Measurements from ENCODE around the gene HNRNPM. TPM values are rescaled to one million over a fixed set of nuclear protein-coding genes. Genes with fewer than 3 reads are reported as not detected.

HNRNPM gene
- total RNA-seq, 6 experiments from 2014 or later, result 144 to 217 (median 194) TPM

DNA sequence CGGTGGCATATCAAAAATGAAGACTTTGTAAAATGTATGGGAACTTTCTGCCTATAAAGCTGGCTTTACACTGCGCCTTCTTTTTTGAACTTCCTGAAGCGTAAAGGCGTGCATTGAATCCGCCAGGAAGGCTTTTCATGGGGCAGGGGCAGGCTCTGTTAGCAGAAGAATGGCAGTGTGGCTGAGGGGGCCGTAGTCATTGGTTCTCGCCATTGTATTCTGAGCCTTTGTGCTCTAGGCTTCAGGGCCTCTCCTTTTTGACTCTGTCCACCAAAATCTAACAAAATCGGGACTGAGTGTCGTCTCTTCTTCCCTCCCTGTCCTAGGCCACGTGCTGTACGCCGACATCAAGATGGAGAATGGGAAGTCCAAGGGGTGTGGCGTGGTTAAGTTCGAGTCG is 43.6 kb downstream of the HNRNPM start:
- no peaks in the 10 kb centered on the region for H3K4me1 Mint-ChIP-seq (ENCODE audit: low read depth)
- TF ChIP-seq, protein P1, sequence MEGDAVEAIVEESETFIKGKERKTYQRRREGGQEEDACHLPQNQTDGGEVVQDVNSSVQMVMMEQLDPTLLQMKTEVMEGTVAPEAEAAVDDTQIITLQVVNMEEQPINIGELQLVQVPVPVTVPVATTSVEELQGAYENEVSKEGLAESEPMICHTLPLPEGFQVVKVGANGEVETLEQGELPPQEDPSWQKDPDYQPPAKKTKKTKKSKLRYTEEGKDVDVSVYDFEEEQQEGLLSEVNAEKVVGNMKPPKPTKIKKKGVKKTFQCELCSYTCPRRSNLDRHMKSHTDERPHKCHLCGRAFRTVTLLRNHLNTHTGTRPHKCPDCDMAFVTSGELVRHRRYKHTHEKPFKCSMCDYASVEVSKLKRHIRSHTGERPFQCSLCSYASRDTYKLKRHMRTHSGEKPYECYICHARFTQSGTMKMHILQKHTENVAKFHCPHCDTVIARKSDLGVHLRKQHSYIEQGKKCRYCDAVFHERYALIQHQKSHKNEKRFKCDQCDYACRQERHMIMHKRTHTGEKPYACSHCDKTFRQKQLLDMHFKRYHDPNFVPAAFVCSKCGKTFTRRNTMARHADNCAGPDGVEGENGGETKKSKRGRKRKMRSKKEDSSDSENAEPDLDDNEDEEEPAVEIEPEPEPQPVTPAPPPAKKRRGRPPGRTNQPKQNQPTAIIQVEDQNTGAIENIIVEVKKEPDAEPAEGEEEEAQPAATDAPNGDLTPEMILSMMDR (IDR thresholded peaks at IDR 0.05), result no peak
- DNase-seq, result no peak
- no peak overlapping the region for H3K4me3 Mint-ChIP-seq
- H3K27me3 Mint-ChIP-seq (ENCODE audit: insufficient read depth), result peaks cover 10% of the 10 kb centered on the region
- H3K9me3 Mint-ChIP-seq, result no peaks in the 10 kb centered on the region
- no peak overlapping the region; the same call in 1 of the 2 replicates for H3K27ac Mint-ChIP-seq
- H3K36me3 Mint-ChIP-seq (ENCODE audit: low read depth), result peaks cover 29% of the 10 kb centered on the region

DNA sequence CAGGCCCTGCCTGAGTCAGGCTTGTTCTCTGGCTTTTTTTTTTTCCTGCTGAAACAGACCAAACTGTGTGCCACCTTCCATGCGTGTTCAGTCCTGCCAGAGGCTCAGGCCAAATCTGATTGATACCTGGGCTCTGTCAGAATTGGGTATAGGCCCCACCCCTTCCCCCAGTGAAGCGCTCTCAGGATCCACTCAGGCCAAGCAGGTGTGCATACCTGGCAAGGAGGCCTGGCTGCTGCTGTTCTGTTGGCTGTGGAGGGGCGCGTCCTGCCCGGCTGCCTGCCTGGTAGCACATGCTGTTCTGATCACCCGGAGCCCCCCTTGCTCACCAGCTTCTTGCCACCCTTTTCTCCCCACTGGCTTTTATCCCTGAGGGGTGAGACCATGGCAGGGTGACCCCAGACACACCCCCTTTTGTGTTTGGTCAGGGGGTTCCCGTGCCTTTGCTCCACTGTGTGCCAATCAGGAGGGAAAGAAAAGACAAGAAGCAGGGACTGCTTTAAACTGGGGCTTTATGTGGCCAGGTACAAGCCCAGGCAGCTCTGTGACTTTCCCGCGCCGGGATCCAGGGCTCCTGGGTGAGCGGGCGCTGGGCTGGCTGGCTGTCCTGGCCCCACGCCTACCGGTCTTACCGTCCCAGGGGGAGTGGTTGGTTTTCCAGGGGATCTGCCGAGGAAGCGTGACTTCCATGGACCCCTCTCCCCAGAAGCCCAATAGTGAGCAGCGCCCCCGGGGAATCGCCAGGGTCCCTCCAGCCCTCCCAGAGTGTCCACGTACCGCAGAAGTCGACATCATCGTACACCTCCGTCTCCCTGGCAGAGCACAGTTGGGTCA is 45.0 kb downstream of the HNRNPM start:
- Mint-ChIP-seq H3K9me3 (no peaks in the 10 kb centered on the region), H3K4me3 (no peak overlapping the region), H3K36me3 (ENCODE audit: low read depth) (peaks cover 27% of the 10 kb centered on the region), H3K4me1 (ENCODE audit: low read depth) (no peaks in the 10 kb centered on the region), H3K27ac (no peak overlapping the region), H3K27me3 (ENCODE audit: insufficient read depth) (peaks cover 10% of the 10 kb centered on the region)
- DNase-seq, result no peak
- TF ChIP-seq, protein P1 (IDR thresholded peaks at IDR 0.05), result no peak

DNA sequence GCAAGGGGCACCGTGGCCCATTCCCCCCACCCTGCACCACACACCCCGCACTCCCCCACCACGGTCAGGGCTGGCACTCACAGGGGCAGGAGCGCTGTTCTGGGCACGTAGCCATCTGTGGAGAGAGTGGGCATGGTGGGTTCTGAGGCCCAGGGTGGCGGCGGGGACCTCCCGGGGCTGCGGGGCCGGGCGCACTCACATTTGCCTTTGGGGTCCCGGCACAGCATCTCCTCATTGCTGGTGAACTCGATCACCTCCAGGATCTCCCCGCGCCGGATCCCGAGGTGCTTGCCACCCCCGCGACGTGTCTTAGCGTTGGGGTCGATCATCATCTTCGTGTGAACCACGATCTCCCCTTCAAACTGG is 45.6 kb downstream of the HNRNPM start:
- H3K4me3 Mint-ChIP-seq, result no peak overlapping the region
- H3K4me1 Mint-ChIP-seq (ENCODE audit: low read depth), result no peaks in the 10 kb centered on the region
- TF ChIP-seq, protein P1 (IDR thresholded peaks at IDR 0.05), result no peak
- peaks cover 27% of the 10 kb centered on the region for H3K36me3 Mint-ChIP-seq (ENCODE audit: low read depth)
- H3K9me3 Mint-ChIP-seq, result no peaks in the 10 kb centered on the region
- DNase-seq, result no peak
- H3K27me3 Mint-ChIP-seq (ENCODE audit: insufficient read depth), result peaks cover 10% of the 10 kb centered on the region
- no peak overlapping the region for H3K27ac Mint-ChIP-seq

DNA sequence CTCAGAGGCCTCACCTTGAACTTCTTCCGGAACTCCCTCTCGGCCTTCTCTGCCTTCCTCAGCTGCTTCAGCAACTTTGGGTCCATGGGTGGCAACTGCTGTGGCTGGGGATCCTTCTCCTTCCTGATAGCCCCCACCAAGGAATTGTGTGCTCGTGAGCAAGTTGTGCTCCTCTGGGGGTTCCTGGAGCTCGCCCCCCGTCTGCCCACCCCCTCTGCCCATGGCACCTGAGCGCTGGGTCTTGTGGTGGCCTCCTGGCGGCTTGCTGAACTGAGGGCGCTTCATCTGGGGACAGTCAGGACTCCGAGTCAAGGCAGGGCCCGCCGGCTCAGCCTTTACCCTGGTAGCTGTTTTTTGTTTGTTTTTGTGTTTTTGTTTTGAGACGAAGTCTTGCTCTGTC is 46.1 kb downstream of the HNRNPM start:
- DNase-seq, result no peak
- Mint-ChIP-seq H3K36me3 (ENCODE audit: low read depth) (peaks cover 27% of the 10 kb centered on the region), H3K9me3 (no peaks in the 10 kb centered on the region), H3K27ac (no peak overlapping the region), H3K4me1 (ENCODE audit: low read depth) (no peaks in the 10 kb centered on the region), H3K27me3 (ENCODE audit: insufficient read depth) (peaks cover 10% of the 10 kb centered on the region), H3K4me3 (no peak overlapping the region)
- TF ChIP-seq, protein P1 (IDR thresholded peaks at IDR 0.05), result no peak

DNA sequence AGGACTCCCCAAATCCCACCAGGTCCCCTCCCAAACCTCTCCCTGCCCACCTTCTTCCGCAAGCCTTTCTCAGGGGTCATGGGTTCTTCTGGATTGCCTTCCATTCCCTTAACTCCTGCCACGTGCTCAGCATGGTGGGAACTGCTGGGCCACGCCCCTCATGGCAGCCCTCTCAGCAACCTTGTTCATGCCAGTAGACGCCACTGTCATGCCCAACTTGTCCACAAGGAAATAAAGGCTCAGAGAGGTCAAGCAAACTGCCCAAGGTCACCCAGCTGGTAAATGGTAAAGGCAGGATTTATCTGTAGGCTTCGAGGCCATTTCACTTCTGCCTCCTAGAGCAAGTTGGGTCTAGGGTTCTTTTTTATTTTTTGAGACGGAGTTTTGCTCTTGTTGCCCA is 46.8 kb downstream of the HNRNPM start:
- TF ChIP-seq, protein P1 (IDR thresholded peaks at IDR 0.05), result peak; percentile 36
- Mint-ChIP-seq H3K27ac (no peak overlapping the region), H3K36me3 (ENCODE audit: low read depth) (peaks cover 23% of the 10 kb centered on the region), H3K4me3 (no peak overlapping the region), H3K27me3 (ENCODE audit: insufficient read depth) (peaks cover 10% of the 10 kb centered on the region), H3K9me3 (no peaks in the 10 kb centered on the region), H3K4me1 (ENCODE audit: low read depth) (no peaks in the 10 kb centered on the region)
- DNase-seq, result no peak
